RWPE1 (cell line): ENCODE results near the gene GP9.

ENCODE experiments used
- CTCF ChIA-PET: fragments of 350-600 bp; sonication (Branson Sonifier 250); formaldehyde crosslinking; extraction: SDS; loops from one replicate; lab custom pipeline; 2021; lab: Yijun Ruan, JAX
- POLR2A ChIA-PET: fragments of 400-600 bp; formaldehyde crosslinking; extraction: SDS; loops from one replicate; lab custom pipeline; 2020; ENCODE audit warnings: antibody characterized with exemption; ENCODE audit not compliant: low non-redundant PET; lab: Yijun Ruan, JAX
- DNase-seq: peaks from one replicate; pipeline ENCODE4 v3.0.0; 2012; ENCODE audit warnings: low spot score
- H3K27ac ChIP-seq: fragments of 450-650 bp; 2 replicates; pipeline ENCODE4 v1.5.1; 2017
- CTCF ChIP-seq: fragments of 450-650 bp; conservative IDR thresholded peaks from 2 replicates; pipeline ENCODE4 v1.5.1; 2017; ENCODE audit warnings: low read depth, mild to moderate bottlenecking

GP9 gene

GRCh38 chr3:129037093-129037419 is 23.5 kb upstream of the GP9 start:
- ChIA-PET POLR2A (interaction anchor here (0.6 kb wide), 1 partner anchor 308 kb away, joined by 5 read pairs; no protein-coding TSS in a partner anchor), CTCF (interaction anchor here (0.5 to 0.6 kb wide), 2 partner anchors 16 to 18 kb away, joined by 3 to 4 read pairs; no protein-coding TSS in a partner anchor)
- no peak for TF ChIP-seq CTCF
- H3K27ac ChIP-seq = no peak overlapping the region
- no peak for DNase-seq

GRCh38 chr3:129038121-129038855 is 22.3 kb upstream of the GP9 start:
- CTCF ChIA-PET = interaction anchor here (0.7 kb wide), 2 partner anchors 12 to 949 kb away, joined by 3 to 7 read pairs; no protein-coding TSS in a partner anchor
- no peak for TF ChIP-seq CTCF
- no peak overlapping the region for H3K27ac ChIP-seq
- POLR2A ChIA-PET = no interaction called here
- no peak for DNase-seq

GRCh38 chr3:129039271-129040038 is 21.1 kb upstream of the GP9 start:
- H3K27ac ChIP-seq = no peak overlapping the region
- CTCF ChIA-PET = interaction anchor here (1.4 kb wide), 1 partner anchor 14 kb away, joined by 5 read pairs; no protein-coding TSS in a partner anchor
- POLR2A ChIA-PET = no interaction called here
- no peak for DNase-seq
- no peak for TF ChIP-seq CTCF

- no peak overlapping the region for H3K27ac ChIP-seq
- CTCF ChIA-PET = interaction anchor here (1.4 kb wide), 1 partner anchor 14 kb away, joined by 5 read pairs; no protein-coding TSS in a partner anchor
- POLR2A ChIA-PET = no interaction called here
- no peak for TF ChIP-seq CTCF
- no peak for DNase-seq
Observed at GRCh38 chr3:129040039-129040336, 20.6 kb upstream of the GP9 start.

GRCh38 chr3:129040579-129041300 is 19.8 kb upstream of the GP9 start:
- CTCF ChIA-PET = interaction anchor here (0.7 kb wide), 1 partner anchor 58 kb away, joined by 3 read pairs; no protein-coding TSS in a partner anchor
- no peak overlapping the region for H3K27ac ChIP-seq
- no peak for TF ChIP-seq CTCF
- POLR2A ChIA-PET = no interaction called here
- no peak for DNase-seq

- POLR2A ChIA-PET = no interaction called here
- DNase-seq = no peak
- CTCF ChIA-PET = interaction anchor here (0.6 kb wide), 1 partner anchor 19 kb away, joined by 4 read pairs; no protein-coding TSS in a partner anchor
- TF ChIP-seq CTCF = no peak
- no peak overlapping the region for H3K27ac ChIP-seq
Observed at GRCh38 chr3:129045675-129046036, 14.9 kb upstream of the GP9 start.
